Caco-2 (cell line): ENCODE results near the gene JARID2. TPM values are rescaled to one million over a fixed set of nuclear protein-coding genes. Genes with fewer than 3 reads are reported as not detected.

Experiments
- BruUV-seq: library from RNA; stranded (reverse); fragments of 400-500 nt; replicated peaks from 2 replicates; lab custom pipeline; 2021; lab: Mats Ljungman, UMichigan
- CTCF ChIA-PET: fragments of 300-600 bp; sonication (Branson Sonifier 250); formaldehyde crosslinking; loops from one replicate; lab custom pipeline; 2022; ENCODE audit warnings: antibody characterized with exemption; lab: Charles Lee
- POLR2A ChIA-PET: fragments of 300-600 bp; sonication (Branson Sonifier 250); formaldehyde crosslinking; loops from one replicate; lab custom pipeline; 2022; ENCODE audit warnings: antibody characterized with exemption; lab: Charles Lee
- DNase-seq, 2 experiments: peaks; one replicate each; pipeline versions ENCODE4 v3.0.0 to v3.0.0-alpha.2; 2020 to 2022
- H3K27me3 ChIP-seq: replicated peaks from 2 replicates; pipeline ENCODE4 v1.6.0; 2011; ENCODE audit warnings: low read length; ENCODE audit not compliant: control insufficient read depth, insufficient read depth
- H3K36me3 ChIP-seq: 2 replicates; pipeline ENCODE4 v1.5.1; 2011; ENCODE audit warnings: low read length; ENCODE audit not compliant: control insufficient read depth, insufficient read depth
- H3K4me1 ChIP-seq: fragments of 250-450 bp; sonication (Bioruptor Pico); 2 replicates; pipeline ENCODE4 v1.5.1; 2020; ENCODE audit warnings: mild to moderate bottlenecking
- H3K4me3 ChIP-seq: 2 replicates; pipeline ENCODE4 v1.5.1; 2011; ENCODE audit warnings: low read depth, mild to moderate bottlenecking, control low read depth, low read length
- H3K9me3 ChIP-seq: fragments of 250-450 bp; sonication (Bioruptor Pico); 2 replicates; pipeline ENCODE4 v1.5.1; 2020; ENCODE audit warnings: mild to moderate bottlenecking, moderate library complexity
- H3K27ac Mint-ChIP-seq: one replicate; pipeline ENCODE4 v1.8.0; 2022; ENCODE audit warnings: mixed read lengths; ENCODE audit not compliant: unreplicated experiment
- H3K27me3 Mint-ChIP-seq: one replicate; pipeline ENCODE4 v1.8.0; 2022; ENCODE audit warnings: mixed read lengths; ENCODE audit not compliant: insufficient read depth, unreplicated experiment
- H3K36me3 Mint-ChIP-seq: one replicate; pipeline ENCODE4 v1.8.0; 2022; ENCODE audit warnings: mild to moderate bottlenecking, mixed read lengths; ENCODE audit not compliant: insufficient read depth, unreplicated experiment
- H3K4me1 Mint-ChIP-seq: one replicate; pipeline ENCODE4 v1.8.0; 2022; ENCODE audit warnings: low read depth, mixed read lengths; ENCODE audit not compliant: unreplicated experiment
- H3K4me3 Mint-ChIP-seq: one replicate; pipeline ENCODE4 v1.8.0; 2022; ENCODE audit warnings: mild to moderate bottlenecking, moderate library complexity, mixed read lengths; ENCODE audit not compliant: unreplicated experiment
- H3K9me3 Mint-ChIP-seq: one replicate; pipeline ENCODE4 v1.8.0; 2022; ENCODE audit warnings: mixed read lengths; ENCODE audit not compliant: unreplicated experiment
- intact Hi-C: fragments of 100-400 bp; cut with micrococcal nuclease; formaldehyde crosslinking; loops from one replicate; pipeline ENCODE4 v1.10.0; 2022; ENCODE audit not compliant: unreplicated experiment
- total RNA-seq: library from RNA; stranded (reverse); gene quantifications from 2 replicates; pipeline ENCODE4 v1.2.3, GENCODE V29; 2022
- TF ChIP-seq, protein P1 (sequence below), 2 experiments: fragments of 200-600 bp in 1 of 2; IDR thresholded peaks; 1 replicate in 1 of 2; 2 replicates in 1 of 2; pipeline versions ENCODE4 v1.5.1 to v1.8.0; 2011 to 2022; ENCODE audit warnings: antibody characterized with exemption in 1 of 2, control low read depth in 1 of 2, inconsistent platforms in 1 of 2, low read depth in 1 of 2, low read length in 1 of 2, mild to moderate bottlenecking in 1 of 2, moderate library complexity in 1 of 2; ENCODE audit not compliant: insufficient read depth in 1 of 2, severe bottlenecking in 1 of 2, unreplicated experiment in 1 of 2

JARID2 gene
- total RNA-seq, 1 experiment from 2014 or later = 18.3 TPM

DNA sequence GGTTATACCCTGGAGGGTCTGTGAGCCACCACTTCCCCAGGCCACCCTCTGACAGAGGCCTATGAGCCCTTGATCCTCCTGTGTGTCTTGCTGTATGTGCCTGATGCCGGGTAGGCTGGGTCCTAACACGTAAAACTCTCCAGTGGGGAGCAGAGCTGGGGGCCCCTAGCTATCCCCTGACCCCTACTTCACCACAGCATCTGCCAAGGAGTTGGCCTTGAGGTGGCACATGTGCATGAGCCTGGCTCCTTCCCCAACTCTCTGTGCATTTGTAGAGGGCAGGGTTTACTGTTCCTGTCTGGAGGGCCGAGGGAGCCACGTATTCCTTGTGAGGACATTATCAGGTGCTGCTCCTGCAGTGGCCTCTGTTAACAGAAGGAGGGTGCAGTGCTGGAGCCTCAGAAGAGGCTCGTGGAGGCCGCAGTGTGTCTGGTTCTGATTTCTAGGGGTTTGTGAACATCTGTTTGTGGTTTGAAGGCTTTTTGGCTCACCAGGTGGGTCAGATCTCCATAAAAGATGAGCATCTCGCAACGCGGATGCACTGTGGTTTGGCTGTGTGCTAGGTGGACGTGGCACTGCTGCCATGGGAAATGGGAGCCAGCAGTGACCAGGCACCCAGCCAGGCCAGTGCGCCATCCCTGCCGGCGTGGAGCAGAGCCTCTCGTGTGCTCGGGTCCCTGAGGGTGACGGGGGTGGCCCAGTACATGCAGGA is 264.8 kb downstream of the JARID2 start:
- no peak overlapping the region for H3K4me3 ChIP-seq
- peaks cover 2% of the 10 kb centered on the region for H3K36me3 ChIP-seq
- H3K9me3 ChIP-seq = no peaks in the 10 kb centered on the region
- TF ChIP-seq, protein P1, sequence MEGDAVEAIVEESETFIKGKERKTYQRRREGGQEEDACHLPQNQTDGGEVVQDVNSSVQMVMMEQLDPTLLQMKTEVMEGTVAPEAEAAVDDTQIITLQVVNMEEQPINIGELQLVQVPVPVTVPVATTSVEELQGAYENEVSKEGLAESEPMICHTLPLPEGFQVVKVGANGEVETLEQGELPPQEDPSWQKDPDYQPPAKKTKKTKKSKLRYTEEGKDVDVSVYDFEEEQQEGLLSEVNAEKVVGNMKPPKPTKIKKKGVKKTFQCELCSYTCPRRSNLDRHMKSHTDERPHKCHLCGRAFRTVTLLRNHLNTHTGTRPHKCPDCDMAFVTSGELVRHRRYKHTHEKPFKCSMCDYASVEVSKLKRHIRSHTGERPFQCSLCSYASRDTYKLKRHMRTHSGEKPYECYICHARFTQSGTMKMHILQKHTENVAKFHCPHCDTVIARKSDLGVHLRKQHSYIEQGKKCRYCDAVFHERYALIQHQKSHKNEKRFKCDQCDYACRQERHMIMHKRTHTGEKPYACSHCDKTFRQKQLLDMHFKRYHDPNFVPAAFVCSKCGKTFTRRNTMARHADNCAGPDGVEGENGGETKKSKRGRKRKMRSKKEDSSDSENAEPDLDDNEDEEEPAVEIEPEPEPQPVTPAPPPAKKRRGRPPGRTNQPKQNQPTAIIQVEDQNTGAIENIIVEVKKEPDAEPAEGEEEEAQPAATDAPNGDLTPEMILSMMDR (IDR thresholded peaks at IDR 0.05; ENCODE audit: insufficient read depth in 1 of 2, low read depth in 1 of 2, low read length in 1 of 2, severe bottlenecking in 1 of 2, unreplicated experiment in 1 of 2) = no peak
- H3K36me3 Mint-ChIP-seq = peaks cover 37% of the 10 kb centered on the region
- no peaks in the 10 kb centered on the region for H3K9me3 Mint-ChIP-seq
- intact Hi-C loops = no loop called here
- no peaks in the 10 kb centered on the region for H3K4me1 ChIP-seq
- no peak overlapping the region for H3K27ac Mint-ChIP-seq
- ChIA-PET POLR2A (no interaction called here), CTCF (no interaction called here)
- no peaks in the 10 kb centered on the region for H3K27me3 Mint-ChIP-seq
- DNase-seq = no peak
- no peaks in the 10 kb centered on the region for H3K4me1 Mint-ChIP-seq
- no TSS peak for BruUV-seq
- no peaks in the 10 kb centered on the region for H3K27me3 ChIP-seq
- no peak overlapping the region for H3K4me3 Mint-ChIP-seq

DNA sequence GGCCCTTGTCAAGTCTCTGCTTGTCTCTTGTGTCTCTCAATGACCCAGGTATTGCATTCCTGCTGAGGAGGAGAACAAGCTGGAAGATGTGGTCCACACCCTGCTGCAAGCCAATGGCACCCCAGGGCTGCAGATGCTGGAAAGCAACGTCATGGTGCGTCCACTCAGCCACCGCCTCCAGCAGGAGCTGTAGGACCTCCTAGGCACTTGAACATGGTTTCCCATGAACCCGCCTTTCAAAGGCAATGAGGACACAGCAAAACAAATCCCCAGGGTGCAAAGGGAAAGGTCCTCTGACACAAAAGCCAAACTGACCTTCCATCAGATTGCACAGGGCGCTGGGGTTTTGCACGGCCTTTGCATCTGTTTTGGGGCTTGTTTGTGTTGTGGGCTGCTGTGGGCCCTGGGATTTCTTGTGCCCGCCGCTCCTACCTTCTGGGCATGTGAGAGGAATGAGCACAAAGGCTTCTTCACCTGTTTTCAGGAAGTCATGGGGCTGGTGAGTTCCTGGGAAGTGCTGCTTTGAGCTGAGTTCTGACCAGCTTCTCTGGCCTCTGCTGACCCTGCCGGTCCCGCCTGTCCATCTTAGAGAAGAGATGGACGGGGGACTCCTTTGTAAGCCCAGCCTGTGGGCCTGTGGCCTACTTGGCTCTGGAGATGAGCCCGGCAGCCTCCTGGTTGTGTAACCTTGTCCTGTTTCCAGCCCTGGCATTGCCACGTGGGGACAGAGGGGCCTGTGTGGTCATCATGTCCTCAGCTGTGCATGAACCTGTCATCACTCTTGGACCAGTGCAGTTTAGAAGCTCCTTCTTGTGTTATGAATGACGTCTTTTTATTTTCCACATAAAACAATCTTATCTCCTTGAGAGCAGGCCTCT is 265.6 kb downstream of the JARID2 start:
- no peaks in the 10 kb centered on the region for H3K9me3 Mint-ChIP-seq
- Histone ChIP-seq H3K4me1 (no peaks in the 10 kb centered on the region), H3K4me3 (no peak overlapping the region), H3K36me3 (peaks cover 2% of the 10 kb centered on the region), H3K27me3 (no peaks in the 10 kb centered on the region), H3K9me3 (no peaks in the 10 kb centered on the region)
- no peaks in the 10 kb centered on the region for H3K4me1 Mint-ChIP-seq
- ChIA-PET POLR2A (no interaction called here), CTCF (no interaction called here)
- no peaks in the 10 kb centered on the region for H3K27me3 Mint-ChIP-seq
- BruUV-seq = no TSS peak
- peaks cover 45% of the 10 kb centered on the region for H3K36me3 Mint-ChIP-seq
- intact Hi-C loops = no loop called here
- no peak overlapping the region for H3K27ac Mint-ChIP-seq
- no peak overlapping the region for H3K4me3 Mint-ChIP-seq
- no peak for DNase-seq
- TF ChIP-seq, protein P1 (IDR thresholded peaks at IDR 0.05; ENCODE audit: insufficient read depth in 1 of 2, low read depth in 1 of 2, low read length in 1 of 2, severe bottlenecking in 1 of 2, unreplicated experiment in 1 of 2) = no peak

DNA sequence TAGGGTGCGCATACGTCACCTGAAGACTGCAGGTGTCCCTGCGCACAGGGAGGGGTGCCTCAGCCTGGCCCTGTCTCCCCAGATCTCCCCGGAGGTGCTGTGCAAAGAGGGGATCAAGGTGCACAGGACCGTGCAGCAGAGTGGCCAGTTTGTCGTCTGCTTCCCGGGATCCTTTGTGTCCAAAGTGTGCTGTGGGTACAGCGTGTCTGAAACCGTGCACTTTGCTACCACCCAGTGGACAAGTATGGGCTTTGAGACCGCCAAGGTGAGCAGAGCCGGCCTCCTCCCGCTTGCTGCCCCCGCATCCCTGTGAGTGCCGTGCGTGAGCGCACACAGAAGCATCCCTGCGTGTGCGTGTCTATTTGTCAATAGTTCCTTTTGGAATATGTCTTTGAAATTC is 266.3 kb downstream of the JARID2 start:
- no peaks in the 10 kb centered on the region for H3K9me3 Mint-ChIP-seq
- intact Hi-C loops = no loop called here
- DNase-seq = peak in 1 of 2 experiments; percentile 25
- Histone ChIP-seq H3K27me3 (no peaks in the 10 kb centered on the region), H3K36me3 (peaks cover 2% of the 10 kb centered on the region), H3K4me1 (no peaks in the 10 kb centered on the region), H3K4me3 (no peak overlapping the region), H3K9me3 (no peaks in the 10 kb centered on the region)
- peaks cover 48% of the 10 kb centered on the region for H3K36me3 Mint-ChIP-seq
- H3K27me3 Mint-ChIP-seq = no peaks in the 10 kb centered on the region
- TF ChIP-seq, protein P1 (IDR thresholded peaks at IDR 0.05; ENCODE audit: insufficient read depth in 1 of 2, low read depth in 1 of 2, low read length in 1 of 2, severe bottlenecking in 1 of 2, unreplicated experiment in 1 of 2) = no peak
- no TSS peak for BruUV-seq
- ChIA-PET CTCF (no interaction called here), POLR2A (no interaction called here)
- H3K27ac Mint-ChIP-seq = no peak overlapping the region
- no peak overlapping the region for H3K4me3 Mint-ChIP-seq
- H3K4me1 Mint-ChIP-seq = no peaks in the 10 kb centered on the region
